ENCODE data around the gene NT5M.

DNA sequence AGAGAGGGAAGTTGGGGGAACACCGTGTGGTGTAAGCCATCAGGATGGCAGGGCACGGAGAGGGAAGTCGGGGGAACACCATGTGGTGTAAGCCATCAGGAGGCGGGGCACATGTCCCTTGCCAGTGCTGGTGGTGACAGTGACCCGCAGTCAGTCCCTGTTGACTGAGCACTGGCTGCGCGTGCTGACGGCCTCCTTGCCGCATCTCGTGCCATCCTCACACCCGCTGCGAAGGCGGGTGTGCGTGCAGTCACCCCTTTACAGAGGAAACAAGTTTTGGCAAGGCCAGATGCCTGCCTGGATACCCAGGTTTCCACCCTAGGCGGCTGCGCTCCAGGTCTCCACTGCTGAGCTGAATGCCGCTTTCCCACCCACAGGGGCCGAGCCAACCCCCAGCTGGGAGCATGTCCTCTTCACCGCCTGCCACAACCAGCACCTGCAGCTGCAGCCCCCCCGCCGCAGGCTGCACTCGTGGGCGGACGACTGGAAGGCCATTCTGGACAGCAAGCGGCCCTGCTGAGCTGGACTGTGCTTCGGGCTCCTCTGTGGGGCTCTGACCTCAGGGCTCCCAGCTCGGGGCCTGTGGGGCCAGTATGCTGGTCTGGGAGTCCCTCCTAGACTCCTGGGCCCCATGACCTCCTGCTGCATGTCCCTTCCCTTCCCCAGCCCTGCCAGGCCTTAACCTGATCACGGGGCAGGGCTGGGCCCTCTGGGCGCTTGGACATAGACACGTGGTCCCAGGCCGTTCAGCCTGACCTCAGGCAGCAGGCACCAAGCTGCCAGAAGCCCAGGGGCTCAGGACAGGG is 43.5 kb downstream of the NT5M start:
- TF ChIP-seq, protein P1, sequence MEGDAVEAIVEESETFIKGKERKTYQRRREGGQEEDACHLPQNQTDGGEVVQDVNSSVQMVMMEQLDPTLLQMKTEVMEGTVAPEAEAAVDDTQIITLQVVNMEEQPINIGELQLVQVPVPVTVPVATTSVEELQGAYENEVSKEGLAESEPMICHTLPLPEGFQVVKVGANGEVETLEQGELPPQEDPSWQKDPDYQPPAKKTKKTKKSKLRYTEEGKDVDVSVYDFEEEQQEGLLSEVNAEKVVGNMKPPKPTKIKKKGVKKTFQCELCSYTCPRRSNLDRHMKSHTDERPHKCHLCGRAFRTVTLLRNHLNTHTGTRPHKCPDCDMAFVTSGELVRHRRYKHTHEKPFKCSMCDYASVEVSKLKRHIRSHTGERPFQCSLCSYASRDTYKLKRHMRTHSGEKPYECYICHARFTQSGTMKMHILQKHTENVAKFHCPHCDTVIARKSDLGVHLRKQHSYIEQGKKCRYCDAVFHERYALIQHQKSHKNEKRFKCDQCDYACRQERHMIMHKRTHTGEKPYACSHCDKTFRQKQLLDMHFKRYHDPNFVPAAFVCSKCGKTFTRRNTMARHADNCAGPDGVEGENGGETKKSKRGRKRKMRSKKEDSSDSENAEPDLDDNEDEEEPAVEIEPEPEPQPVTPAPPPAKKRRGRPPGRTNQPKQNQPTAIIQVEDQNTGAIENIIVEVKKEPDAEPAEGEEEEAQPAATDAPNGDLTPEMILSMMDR (IDR thresholded peaks at IDR 0.05), result no peak
- TF ChIP-seq POLR2A (IDR thresholded peaks at IDR 0.05) (no peak), POLR2AphosphoS5 (IDR thresholded peaks at IDR 0.05) (no peak), EP300 (IDR thresholded peaks at IDR 0.05) (no peak)
